CD4-positive, alpha-beta T cell (primary cell): ENCODE results near the gene IRX2. TPM values are rescaled to one million over a fixed set of nuclear protein-coding genes. Genes with fewer than 3 reads are reported as not detected.

ENCODE experiments used
- ATAC-seq: fragments of 200-7000 bp; cut with Tn5 transposase; one replicate; pipeline ENCODE4 v1.10.0; 2022; ENCODE audit warnings: mild to moderate bottlenecking; ENCODE audit not compliant: poor library complexity
- CTCF ChIA-PET: fragments of 350-600 bp; sonication (Branson Sonifier 250); formaldehyde crosslinking; loops from one replicate; lab custom pipeline; 2021; ENCODE audit warnings: antibody characterized with exemption, inconsistent platforms; lab: Charles Lee
- POLR2A ChIA-PET: fragments of 350-600 bp; sonication (Branson Sonifier 250); formaldehyde crosslinking; loops from one replicate; lab custom pipeline; 2021; ENCODE audit warnings: antibody characterized with exemption, inconsistent platforms; lab: Charles Lee
- DNase-seq, 14 experiments: peaks; one replicate each; pipeline ENCODE4 v3.0.0-alpha.2; 2013 to 2020; ENCODE audit warnings: mixed read lengths in 2 of 14
- H3K27ac ChIP-seq, 2 donors: one replicate each; pipeline versions ENCODE4 v1.5.1 to v1.7.0; 2013; ENCODE audit warnings: low read length in 2 of 2, low read depth in 1 of 2, mild to moderate bottlenecking in 1 of 2
- H3K27me3 ChIP-seq, 2 experiments: 1 replicate in 1 of 2; 2 replicates in 1 of 2; pipeline versions ENCODE4 v1.6.1 to v1.7.0; 2013; ENCODE audit warnings: low read length in 2 of 2, control low read depth in 1 of 2, mild to moderate bottlenecking in 1 of 2, moderate library complexity in 1 of 2; ENCODE audit not compliant: insufficient read depth in 2 of 2, control insufficient read depth in 1 of 2
- H3K36me3 ChIP-seq: one replicate; pipeline ENCODE4 v1.6.1; 2013; ENCODE audit warnings: low read length, control low read depth; ENCODE audit not compliant: insufficient read depth
- H3K4me1 ChIP-seq: one replicate; pipeline ENCODE4 v1.6.1; 2013; ENCODE audit warnings: low read length, control low read depth; ENCODE audit not compliant: insufficient read depth
- H3K4me3 ChIP-seq: one replicate; pipeline ENCODE4 v1.5.1; 2013; ENCODE audit warnings: mild to moderate bottlenecking, low read length, moderate library complexity
- H3K9me3 ChIP-seq, 2 experiments: 1 replicate in 1 of 2; 2 replicates in 1 of 2; pipeline versions ENCODE4 v1.6.1 to v1.7.0; 2013; ENCODE audit warnings: low read length in 2 of 2, mild to moderate bottlenecking in 2 of 2, control low read depth in 1 of 2, moderate library complexity in 1 of 2; ENCODE audit not compliant: control insufficient read depth in 1 of 2, insufficient read depth in 1 of 2
- H3K27ac Mint-ChIP-seq: one replicate; pipeline ENCODE4 v1.8.0; 2020; ENCODE audit warnings: mixed read lengths
- H3K27me3 Mint-ChIP-seq: one replicate; pipeline ENCODE4 v1.8.0; 2021; ENCODE audit warnings: mixed read lengths
- H3K36me3 Mint-ChIP-seq: one replicate; pipeline ENCODE4 v1.8.0; 2021; ENCODE audit warnings: low read depth, mixed read lengths
- H3K4me1 Mint-ChIP-seq: one replicate; pipeline ENCODE4 v1.8.0; 2021; ENCODE audit warnings: low read depth, mixed read lengths
- H3K4me3 Mint-ChIP-seq: one replicate; pipeline ENCODE4 v1.8.0; 2020; ENCODE audit warnings: mild to moderate bottlenecking, mixed read lengths
- H3K9me3 Mint-ChIP-seq: one replicate; pipeline ENCODE4 v1.8.0; 2020; ENCODE audit warnings: mixed read lengths
- intact Hi-C, 2 experiments: fragments of 100-400 bp; cut with DNase I in 1 of 2; cut with micrococcal nuclease in 1 of 2; formaldehyde crosslinking; loops; one replicate each; pipeline versions ENCODE4 v1.15.1 to v1.9.0; 2023 to 2025; cut with DNase I, micrococcal nuclease
- total RNA-seq, 174 experiments: library from RNA in 2 of 174; stranded (reverse) in 2 of 174; gene quantifications; one replicate each; pipeline ENCODE4 v1.2.3 and lab custom pipeline; 2021 to 2026
- TF ChIP-seq, protein P1 (sequence below): fragments of 200-600 bp; IDR thresholded peaks from one replicate; pipeline ENCODE4 v1.8.0; 2022; ENCODE audit warnings: antibody characterized with exemption, mild to moderate bottlenecking

The IRX2 gene
- total RNA-seq, 2 experiments from 2014 or later: not detected

DNA sequence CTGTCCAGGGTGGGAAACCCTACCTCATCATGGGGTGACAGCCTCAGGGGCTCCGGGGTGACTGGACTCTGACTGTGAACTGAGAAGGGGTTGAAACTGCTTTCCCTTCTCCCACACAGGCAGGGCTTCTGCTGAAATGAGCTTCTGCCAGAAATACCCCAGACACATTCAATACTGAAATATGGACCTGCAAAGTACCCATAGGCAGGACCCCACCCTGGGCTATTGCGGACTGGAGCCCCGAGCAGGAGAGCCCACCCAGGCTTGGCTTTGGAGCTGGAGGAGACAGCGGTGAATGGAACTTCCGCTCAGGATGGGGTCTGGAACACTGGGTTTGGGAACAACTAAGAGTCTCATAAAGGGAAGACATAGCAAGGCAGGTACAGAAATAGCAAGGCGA is 37.5 kb downstream of the IRX2 start:
- Mint-ChIP-seq H3K4me1 (no peaks in the 10 kb centered on the region), H3K9me3 (no peaks in the 10 kb centered on the region), H3K36me3 (no peaks in the 10 kb centered on the region), H3K27ac (no peak overlapping the region), H3K4me3 (no peak overlapping the region), H3K27me3 (peaks cover 4% of the 10 kb centered on the region)
- Histone ChIP-seq H3K4me1 (no peaks in the 10 kb centered on the region), H3K4me3 (no peak overlapping the region), H3K9me3 (peaks cover 0 to 41% of the 10 kb centered on the region in 2 experiments), H3K27ac (no peak overlapping the region), H3K36me3 (no peaks in the 10 kb centered on the region), H3K27me3 (no peaks in the 10 kb centered on the region)
- ChIA-PET POLR2A (no interaction called here), CTCF (no interaction called here)
- ATAC-seq (no peak), DNase-seq (no peak)
- TF ChIP-seq, protein P1, sequence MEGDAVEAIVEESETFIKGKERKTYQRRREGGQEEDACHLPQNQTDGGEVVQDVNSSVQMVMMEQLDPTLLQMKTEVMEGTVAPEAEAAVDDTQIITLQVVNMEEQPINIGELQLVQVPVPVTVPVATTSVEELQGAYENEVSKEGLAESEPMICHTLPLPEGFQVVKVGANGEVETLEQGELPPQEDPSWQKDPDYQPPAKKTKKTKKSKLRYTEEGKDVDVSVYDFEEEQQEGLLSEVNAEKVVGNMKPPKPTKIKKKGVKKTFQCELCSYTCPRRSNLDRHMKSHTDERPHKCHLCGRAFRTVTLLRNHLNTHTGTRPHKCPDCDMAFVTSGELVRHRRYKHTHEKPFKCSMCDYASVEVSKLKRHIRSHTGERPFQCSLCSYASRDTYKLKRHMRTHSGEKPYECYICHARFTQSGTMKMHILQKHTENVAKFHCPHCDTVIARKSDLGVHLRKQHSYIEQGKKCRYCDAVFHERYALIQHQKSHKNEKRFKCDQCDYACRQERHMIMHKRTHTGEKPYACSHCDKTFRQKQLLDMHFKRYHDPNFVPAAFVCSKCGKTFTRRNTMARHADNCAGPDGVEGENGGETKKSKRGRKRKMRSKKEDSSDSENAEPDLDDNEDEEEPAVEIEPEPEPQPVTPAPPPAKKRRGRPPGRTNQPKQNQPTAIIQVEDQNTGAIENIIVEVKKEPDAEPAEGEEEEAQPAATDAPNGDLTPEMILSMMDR: no peak
- intact Hi-C loops: no loop called here

DNA sequence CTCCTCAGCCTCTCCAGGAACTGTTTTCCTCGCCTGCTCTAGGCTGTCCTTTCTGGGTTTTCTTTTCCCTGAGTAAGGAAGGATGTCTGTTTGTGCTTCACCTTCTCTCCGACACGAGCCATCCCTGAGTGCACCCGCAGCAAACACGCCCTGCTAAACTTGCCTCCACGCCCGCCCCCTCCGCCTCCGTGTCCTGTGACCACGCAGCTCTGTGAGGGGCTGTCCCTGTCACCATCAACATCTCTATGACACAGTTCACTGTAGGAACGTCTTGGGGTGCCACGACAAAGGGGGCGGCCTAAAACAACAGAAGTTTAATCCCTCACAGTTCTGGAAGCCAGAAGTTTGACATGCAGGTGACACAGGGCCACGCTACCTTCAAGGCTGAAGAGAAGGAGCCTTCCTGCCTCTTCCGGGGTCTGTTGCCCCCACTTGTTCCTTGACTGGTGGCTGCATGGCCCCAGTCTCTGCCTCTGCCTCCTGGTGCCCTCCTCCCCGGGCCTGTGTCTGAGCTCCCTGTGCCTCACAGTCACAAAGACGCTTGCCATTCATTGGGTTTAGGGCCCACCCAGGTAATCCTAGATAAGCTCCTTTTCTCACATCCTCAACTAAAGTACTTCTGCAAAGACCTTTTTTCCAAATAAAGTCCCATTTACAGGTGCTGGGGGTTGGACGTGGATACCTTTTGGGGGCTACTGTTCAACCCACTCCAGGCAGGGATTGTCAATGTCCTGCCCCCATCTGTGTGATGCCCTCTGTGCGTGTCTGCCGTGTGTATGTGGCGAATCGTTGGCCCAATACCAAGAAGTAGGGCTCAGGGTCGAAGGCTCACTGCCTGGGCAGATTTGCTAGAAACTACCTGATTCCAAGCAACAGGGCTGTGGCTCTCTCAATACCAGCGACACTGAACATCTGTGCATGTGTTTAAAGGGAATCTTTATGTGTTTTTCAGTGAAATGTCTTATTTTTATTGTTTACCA is 39.7 kb downstream of the IRX2 start:
- Histone ChIP-seq H3K4me3 (no peak overlapping the region), H3K27ac (no peak overlapping the region), H3K27me3 (no peaks in the 10 kb centered on the region), H3K36me3 (no peaks in the 10 kb centered on the region), H3K4me1 (no peaks in the 10 kb centered on the region), H3K9me3 (peaks cover 0 to 50% of the 10 kb centered on the region in 2 experiments)
- TF ChIP-seq, protein P1: no peak
- peaks cover 4% of the 10 kb centered on the region for H3K27me3 Mint-ChIP-seq
- H3K27ac Mint-ChIP-seq: no peak overlapping the region
- H3K4me1 Mint-ChIP-seq: no peaks in the 10 kb centered on the region
- DNase-seq (no peak), ATAC-seq (no peak)
- H3K36me3 Mint-ChIP-seq: no peaks in the 10 kb centered on the region
- H3K9me3 Mint-ChIP-seq: no peaks in the 10 kb centered on the region
- no peak overlapping the region for H3K4me3 Mint-ChIP-seq
- intact Hi-C loops: no loop called here
- ChIA-PET CTCF (no interaction called here), POLR2A (no interaction called here)

DNA sequence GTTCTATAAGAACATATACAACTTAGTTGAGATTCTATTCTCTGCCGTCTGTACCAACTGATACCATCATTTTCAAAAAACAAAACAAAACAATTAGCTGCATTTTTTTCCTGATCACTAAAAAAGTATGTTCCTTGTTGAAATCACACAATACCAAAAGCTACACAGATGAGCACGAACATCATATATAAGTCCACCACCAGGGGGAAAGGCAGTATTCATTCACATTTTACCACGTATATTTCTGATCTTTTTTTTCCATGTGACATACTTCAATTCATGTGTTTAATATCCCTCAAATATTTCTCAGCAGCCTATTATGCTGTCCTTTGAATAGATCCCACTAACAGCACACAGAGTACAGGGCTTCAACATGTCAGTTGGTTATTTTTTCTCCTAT is 40.6 kb downstream of the IRX2 start:
- no peaks in the 10 kb centered on the region for H3K36me3 ChIP-seq
- no peak overlapping the region for H3K4me3 ChIP-seq
- Mint-ChIP-seq H3K4me3 (no peak overlapping the region), H3K9me3 (no peaks in the 10 kb centered on the region), H3K4me1 (no peaks in the 10 kb centered on the region), H3K27me3 (peaks cover 4% of the 10 kb centered on the region), H3K27ac (no peak overlapping the region), H3K36me3 (no peaks in the 10 kb centered on the region)
- intact Hi-C loops: no loop called here
- DNase-seq (no peak), ATAC-seq (no peak)
- H3K27ac ChIP-seq: no peak overlapping the region
- ChIA-PET CTCF (no interaction called here), POLR2A (no interaction called here)
- no peaks in the 10 kb centered on the region for H3K27me3 ChIP-seq
- TF ChIP-seq, protein P1: no peak
- no peaks in the 10 kb centered on the region for H3K4me1 ChIP-seq
- peaks cover 0 to 49% of the 10 kb centered on the region in 2 experiments for H3K9me3 ChIP-seq
